H9 (cell line): ENCODE results near the gene TMEM59L. TPM values are rescaled to one million over a fixed set of nuclear protein-coding genes. Genes with fewer than 3 reads are reported as not detected.

Experiments used
- DNase-seq: peaks from one replicate; pipeline ENCODE4 v3.0.0-alpha.2; 2017
- H2AFZ ChIP-seq: one replicate; pipeline ENCODE4 v1.6.1; 2013; ENCODE audit warnings: mild to moderate bottlenecking, low read length, control low read depth, moderate library complexity
- H2AK5ac ChIP-seq: 2 replicates; pipeline ENCODE4 v1.6.1; 2013; ENCODE audit warnings: low read length, control low read depth, mixed read lengths; ENCODE audit not compliant: insufficient read length
- H2BK120ac ChIP-seq: one replicate; pipeline ENCODE4 v1.6.1; 2013; ENCODE audit warnings: low read depth, mild to moderate bottlenecking, low read length, control low read depth, inconsistent platforms; ENCODE audit not compliant: poor library complexity, severe bottlenecking
- H2BK12ac ChIP-seq: 2 replicates; pipeline ENCODE4 v1.6.1; 2013; ENCODE audit warnings: low read length, control low read depth, mixed read lengths, low read depth; ENCODE audit not compliant: insufficient read length
- H2BK15ac ChIP-seq: 2 replicates; pipeline ENCODE4 v1.6.1; 2013; ENCODE audit warnings: low read depth, low read length, control low read depth
- H2BK20ac ChIP-seq: one replicate; pipeline ENCODE4 v1.6.1; 2013; ENCODE audit warnings: low read depth, mild to moderate bottlenecking, low read length, control low read depth, inconsistent platforms; ENCODE audit not compliant: poor library complexity, severe bottlenecking
- H2BK5ac ChIP-seq: 2 replicates; pipeline ENCODE4 v1.6.1; 2013; ENCODE audit warnings: low read length, control low read depth, mixed read lengths; ENCODE audit not compliant: insufficient read length
- H3K14ac ChIP-seq: 2 replicates; pipeline ENCODE4 v1.6.1; 2013; ENCODE audit warnings: low read length, control low read depth; ENCODE audit not compliant: insufficient read depth
- H3K18ac ChIP-seq: 2 replicates; pipeline ENCODE4 v1.6.1; 2013; ENCODE audit warnings: low read depth, mild to moderate bottlenecking, mixed read lengths, low read length, control low read depth; ENCODE audit not compliant: insufficient read length
- H3K23ac ChIP-seq: 2 replicates; pipeline ENCODE4 v1.6.1; 2013; ENCODE audit warnings: low read length, control low read depth, mixed read lengths, low read depth; ENCODE audit not compliant: insufficient read length
- H3K23me2 ChIP-seq: 2 replicates; pipeline ENCODE4 v1.6.1; 2013; ENCODE audit warnings: low read depth, mild to moderate bottlenecking, mixed read lengths, low read length, control low read depth; ENCODE audit not compliant: insufficient read length, poor library complexity, severe bottlenecking
- H3K27ac ChIP-seq: 2 replicates; pipeline ENCODE4 v1.5.1; 2013; ENCODE audit warnings: low read length, control low read depth, mixed read lengths, low read depth; ENCODE audit not compliant: insufficient read length
- H3K27me3 ChIP-seq: 2 replicates; pipeline ENCODE4 v1.6.1; 2013; ENCODE audit warnings: low read length, control low read depth, inconsistent platforms; ENCODE audit not compliant: insufficient read depth
- H3K4ac ChIP-seq: 2 replicates; pipeline ENCODE4 v1.6.1; 2013; ENCODE audit warnings: low read depth, mild to moderate bottlenecking, control low read depth, inconsistent platforms, low read length, moderate library complexity
- H3K4me1 ChIP-seq: 2 replicates; pipeline ENCODE4 v1.6.1; 2013; ENCODE audit warnings: low read length, control low read depth, inconsistent platforms; ENCODE audit not compliant: insufficient read depth
- H3K4me2 ChIP-seq: 2 replicates; pipeline ENCODE4 v1.6.1; 2013; ENCODE audit warnings: low read length, control low read depth, mixed read lengths; ENCODE audit not compliant: insufficient read length, insufficient read depth
- H3K56ac ChIP-seq: 2 replicates; pipeline ENCODE4 v1.6.1; 2013; ENCODE audit warnings: low read depth, mild to moderate bottlenecking, mixed read lengths, low read length, control low read depth; ENCODE audit not compliant: insufficient read length
- H3K79me1 ChIP-seq: 2 replicates; pipeline ENCODE4 v1.6.1; 2013; ENCODE audit warnings: low read depth, mild to moderate bottlenecking, moderate library complexity, low read length, control low read depth, inconsistent platforms; ENCODE audit not compliant: insufficient read depth, poor library complexity, severe bottlenecking
- H3K79me2 ChIP-seq: 2 replicates; pipeline ENCODE4 v1.6.1; 2013; ENCODE audit warnings: low read length, control low read depth, inconsistent platforms; ENCODE audit not compliant: insufficient read depth
- H3K9ac ChIP-seq: 2 replicates; pipeline ENCODE4 v1.6.1; 2013; ENCODE audit warnings: low read length, control low read depth, mixed read lengths; ENCODE audit not compliant: insufficient read length; ENCODE audit errors: extremely low read depth
- H3K9me3 ChIP-seq: one replicate; pipeline ENCODE4 v1.6.1; 2013; ENCODE audit warnings: low read depth, low read length, inconsistent platforms; ENCODE audit not compliant: control insufficient read depth
- H3T11ph ChIP-seq: one replicate; pipeline ENCODE4 v1.6.1; 2013; ENCODE audit warnings: mild to moderate bottlenecking, low read length, control low read depth, inconsistent platforms
- H4K20me1 ChIP-seq: one replicate; pipeline ENCODE4 v1.6.1; 2013; ENCODE audit not compliant: control insufficient read depth, insufficient read length, insufficient read depth
- H4K5ac ChIP-seq: 2 replicates; pipeline ENCODE4 v1.6.1; 2013; ENCODE audit warnings: low read depth, mild to moderate bottlenecking, mixed read lengths, low read length, control low read depth; ENCODE audit not compliant: insufficient read length
- H4K8ac ChIP-seq: replicated peaks from 2 replicates; pipeline ENCODE4 v1.6.1; 2013; ENCODE audit warnings: low read length, control low read depth, mixed read lengths, low read depth; ENCODE audit not compliant: insufficient read length
- H4K91ac ChIP-seq: 2 replicates; pipeline ENCODE4 v1.6.1; 2013; ENCODE audit warnings: low read depth, mild to moderate bottlenecking, moderate library complexity, mixed read lengths, low read length, control low read depth; ENCODE audit not compliant: insufficient read length
- H3K27ac Mint-ChIP-seq, 3 experiments: 2 replicates in 2 of 3; 3 replicates in 1 of 3; pipeline ENCODE4 v1.8.0; 2020 to 2021; ENCODE audit warnings: mixed read lengths in 3 of 3, mild to moderate bottlenecking in 1 of 3, moderate library complexity in 1 of 3
- H3K27me3 Mint-ChIP-seq: 2 replicates; pipeline ENCODE4 v1.8.0; 2021; ENCODE audit warnings: low read depth, mild to moderate bottlenecking, moderate library complexity, mixed read lengths
- H3K36me3 Mint-ChIP-seq, 3 experiments: 2 replicates in 2 of 3; 3 replicates in 1 of 3; pipeline ENCODE4 v1.8.0; 2020 to 2021; ENCODE audit warnings: low read depth in 3 of 3, mixed read lengths in 3 of 3; ENCODE audit not compliant: insufficient read depth in 1 of 3
- H3K4me1 Mint-ChIP-seq, 2 experiments: 2 replicates each; pipeline ENCODE4 v1.8.0; 2020; ENCODE audit warnings: mixed read lengths in 2 of 2
- H3K4me3 Mint-ChIP-seq, 2 experiments: 2 replicates in 1 of 2; 3 replicates in 1 of 2; pipeline ENCODE4 v1.8.0; 2020 to 2021; ENCODE audit warnings: mild to moderate bottlenecking in 2 of 2, mixed read lengths in 2 of 2, moderate library complexity in 1 of 2
- H3K9me3 Mint-ChIP-seq, 2 experiments: 2 replicates in 1 of 2; 3 replicates in 1 of 2; pipeline ENCODE4 v1.8.0; 2020; ENCODE audit warnings: mild to moderate bottlenecking in 2 of 2, mixed read lengths in 2 of 2, moderate library complexity in 1 of 2
- CTCF ChIP-seq: fragments of 200-600 bp; sonication (generic); conservative IDR thresholded peaks from 3 replicates; pipeline ENCODE4 v1.8.0; 2021; ENCODE audit warnings: antibody characterized with exemption, mild to moderate bottlenecking
- WGBS: extraction: QIAGEN DNeasy Blood & Tissue Kit; methylation state at CpG from one replicate; pipeline ENCODE4 v1.1.7; 2013; ENCODE audit warnings: missing lambda C conversion rate, low lambda C conversion rate, mixed read lengths; ENCODE audit not compliant: insufficient read length; ENCODE audit errors: extremely low coverage; 5-methylcytosine and 5-hydroxymethylcytosine counted together
- total RNA-seq: library from RNA; stranded (reverse); gene quantifications from 2 replicates; pipeline ENCODE4 v1.2.1, GENCODE V29; 2021

The TMEM59L gene
- total RNA-seq, 1 experiment from 2014 or later: 12.0 TPM

- no peak overlapping the region for H4K8ac ChIP-seq
- H3K79me2 ChIP-seq: no peaks in the 10 kb centered on the region
- 0 out of 2 replicates have a peak, but pooled peaks cover under 1% of the 10 kb centered on the region for H3K27me3 ChIP-seq
- no peak overlapping the region for H3K9ac ChIP-seq
- H2BK20ac ChIP-seq: no peak overlapping the region
- no peak overlapping the region for H3K27ac ChIP-seq
- Mint-ChIP-seq H3K9me3 (peaks cover 5 to 6% of the 10 kb centered on the region in 2 experiments; a peak in 4 of 5 replicates), H3K4me3 (no peak overlapping the region), H3K27me3 (peaks cover 60% of the 10 kb centered on the region), H3K36me3 (peaks cover 0 to 7% (median 4%) of the 10 kb centered on the region in 3 experiments; a peak in 4 of 7 replicates), H3K4me1 (no peaks in the 10 kb centered on the region), H3K27ac (no peak overlapping the region)
- H3K18ac ChIP-seq: no peak overlapping the region
- no peaks in the 10 kb centered on the region for H3K9me3 ChIP-seq
- no peak overlapping the region for H4K91ac ChIP-seq
- H3K23ac ChIP-seq: no peak overlapping the region
- no peak overlapping the region for H3K56ac ChIP-seq
- H3T11ph ChIP-seq: no peak overlapping the region
- no peak overlapping the region for H3K14ac ChIP-seq
- no CpG with 5 or more reads among the region's 10 CpGs for WGBS
- no peak for TF ChIP-seq CTCF
- no peaks in the 10 kb centered on the region for H4K20me1 ChIP-seq
- no peak overlapping the region for H2AK5ac ChIP-seq
- no peak overlapping the region for H2BK12ac ChIP-seq
- no peak overlapping the region for H3K4ac ChIP-seq
- no peak overlapping the region for H2BK15ac ChIP-seq
- H2AFZ ChIP-seq: no peak overlapping the region
- H4K5ac ChIP-seq: no peak overlapping the region
- H2BK120ac ChIP-seq: no peak overlapping the region
- no peaks in the 10 kb centered on the region for H3K79me1 ChIP-seq
- no peaks in the 10 kb centered on the region for H3K4me1 ChIP-seq
- DNase-seq: no peak
- H3K23me2 ChIP-seq: no peaks in the 10 kb centered on the region
- no peak overlapping the region for H3K4me2 ChIP-seq
- no peak overlapping the region for H2BK5ac ChIP-seq
These were observed 7.6 kb downstream of the TMEM59L start for GRCh38 chr19:18620311-18620710.
